HepG2 (cell line): Measurements from ENCODE around the gene TRIM62. TPM values are rescaled to one million over a fixed set of nuclear protein-coding genes. Genes with fewer than 3 reads are reported as not detected.

Source experiments
- HNF1A ChIP-seq, 2 experiments: sonication (generic) in 1 of 2; formaldehyde crosslinking in 1 of 2; IDR thresholded peaks; 2 replicates each; pipeline versions ENCODE4 v1.4.0 to v1.6.1; 2016 to 2020; ENCODE audit warnings: borderline replicate concordance in 1 of 2, low read depth in 1 of 2, mild to moderate bottlenecking in 1 of 2, missing genetic modification reagents in 1 of 2
- KDM4B ChIP-seq: sonication (generic); formaldehyde crosslinking; IDR thresholded peaks from 2 replicates; pipeline ENCODE4 v1.4.0; 2020; ENCODE audit warnings: missing genetic modification reagents
- KDM5B ChIP-seq: sonication (generic); formaldehyde crosslinking; IDR thresholded peaks from 2 replicates; pipeline ENCODE4 v1.4.0; 2020; ENCODE audit warnings: missing genetic modification reagents, mild to moderate bottlenecking, borderline replicate concordance
- MED13 ChIP-seq: sonication (generic); formaldehyde crosslinking; IDR thresholded peaks from 2 replicates; pipeline ENCODE4 v1.5.0; 2020; ENCODE audit warnings: missing genetic modification reagents
- MTA3 ChIP-seq: sonication (generic); formaldehyde crosslinking; IDR thresholded peaks from 2 replicates; pipeline ENCODE4 v1.4.0; 2020; ENCODE audit warnings: missing genetic modification reagents
- POLR2AphosphoS2 ChIP-seq: IDR thresholded peaks from 2 replicates; pipeline ENCODE4 v1.6.1; 2011; ENCODE audit warnings: low read depth, low read length, improper control_type of control experiment
- REST ChIP-seq, 2 experiments: IDR thresholded peaks; 2 replicates each; pipeline ENCODE4 v1.6.1; 2011 to 2012; ENCODE audit warnings: low read length in 2 of 2, borderline replicate concordance in 1 of 2, low read depth in 1 of 2, mild to moderate bottlenecking in 1 of 2, moderate library complexity in 1 of 2
- SIN3B ChIP-seq: fragments of 150-350 bp; IDR thresholded peaks from 2 replicates; pipeline ENCODE4 v1.6.1; 2014; ENCODE audit warnings: low read length
- TCF7L2 ChIP-seq: IDR thresholded peaks from 2 replicates; pipeline ENCODE4 v1.6.1; 2011; ENCODE audit warnings: mild to moderate bottlenecking, low read depth, low read length, moderate library complexity
- TP53 ChIP-seq: sonication (generic); formaldehyde crosslinking; conservative IDR thresholded peaks from 2 replicates; pipeline ENCODE4 v1.4.0; 2020; ENCODE audit warnings: missing genetic modification reagents
- ZNF124 ChIP-seq: sonication (generic); formaldehyde crosslinking; IDR thresholded peaks from 2 replicates; pipeline ENCODE4 v1.4.0; 2020; ENCODE audit warnings: missing genetic modification reagents
- ZNF598 ChIP-seq: sonication (generic); formaldehyde crosslinking; IDR thresholded peaks from 2 replicates; pipeline ENCODE4 v1.5.1; 2020; ENCODE audit warnings: mild to moderate bottlenecking, missing genetic modification reagents, borderline replicate concordance
- ZNF607 ChIP-seq: sonication (generic); formaldehyde crosslinking; IDR thresholded peaks from 2 replicates; pipeline ENCODE4 v1.5.1; 2020; ENCODE audit warnings: missing genetic modification reagents, mild to moderate bottlenecking, borderline replicate concordance
- ZSCAN30 ChIP-seq: sonication (generic); formaldehyde crosslinking; IDR thresholded peaks from 2 replicates; pipeline ENCODE4 v1.5.0; 2020; ENCODE audit warnings: mild to moderate bottlenecking, missing genetic modification reagents
- polyA plus RNA-seq, 8 experiments: library from polyadenylated mRNA; depleted of rRNA in 3 of 8; stranded (reverse) in 7 of 8; unstranded in 1 of 8; fragments of >200 nt; fragmentation: Illumina TruSeq in 4 of 8; extraction: Trizol in 4 of 8; gene quantifications; 2 replicates each; pipeline versions ENCODE4 v1.2.1 to v1.2.3, GENCODE V29; 2011 to 2016; ENCODE audit warnings: low read depth in 4 of 8, missing spikeins in 1 of 8, mixed read lengths in 1 of 8; ENCODE audit not compliant: insufficient read depth in 1 of 8
- total RNA-seq, 5 experiments: library from RNA; depleted of rRNA; stranded (reverse); fragments of >200 nt; fragmentation: Illumina TruSeq; extraction: Trizol; gene quantifications; 2 replicates each; pipeline ENCODE4 v1.2.3, GENCODE V29; 2016; ENCODE audit warnings: low read depth in 1 of 5
- TF ChIP-seq, protein P1 (sequence below): sonication (generic); formaldehyde crosslinking; IDR thresholded peaks from 2 replicates; pipeline ENCODE4 v1.4.0; 2020; ENCODE audit warnings: missing genetic modification reagents

TRIM62 gene
- total and polyA plus RNA-seq, 2 of the 13 experiments (the other 11 are each of a cell fraction or from before 2014, with no cell fraction given): 0.53 to 0.57 TPM

GRCh38 chr1:33127001-33127823 is 54.6 kb downstream of the TRIM62 start (continued):
- TF ChIP-seq KDM5B: peak; percentile 80; the same call in 1 of the 2 replicates
- TF ChIP-seq ZNF607 (CRISPR knock-in tag): peak; percentile 92; the same call in 1 of the 2 replicates
- TF ChIP-seq ZSCAN30 (CRISPR knock-in tag): 0 out of 2 replicates have a peak, but pooled peaks have one; percentile 31
- peak in 1 of 2 experiments; percentile 32; a peak in 1 of 4 replicates for TF ChIP-seq REST (IDR thresholded peaks at IDR 0.05; ENCODE audit: borderline replicate concordance in 1 of 2, low read depth in 1 of 2, low read length in 2 of 2)
- TF ChIP-seq POLR2AphosphoS2: no peak
- 0 out of 2 replicates have a peak, but pooled peaks have one; percentile 22 for TF ChIP-seq TP53 (CRISPR knock-in tag)
- TF ChIP-seq, protein P1, sequence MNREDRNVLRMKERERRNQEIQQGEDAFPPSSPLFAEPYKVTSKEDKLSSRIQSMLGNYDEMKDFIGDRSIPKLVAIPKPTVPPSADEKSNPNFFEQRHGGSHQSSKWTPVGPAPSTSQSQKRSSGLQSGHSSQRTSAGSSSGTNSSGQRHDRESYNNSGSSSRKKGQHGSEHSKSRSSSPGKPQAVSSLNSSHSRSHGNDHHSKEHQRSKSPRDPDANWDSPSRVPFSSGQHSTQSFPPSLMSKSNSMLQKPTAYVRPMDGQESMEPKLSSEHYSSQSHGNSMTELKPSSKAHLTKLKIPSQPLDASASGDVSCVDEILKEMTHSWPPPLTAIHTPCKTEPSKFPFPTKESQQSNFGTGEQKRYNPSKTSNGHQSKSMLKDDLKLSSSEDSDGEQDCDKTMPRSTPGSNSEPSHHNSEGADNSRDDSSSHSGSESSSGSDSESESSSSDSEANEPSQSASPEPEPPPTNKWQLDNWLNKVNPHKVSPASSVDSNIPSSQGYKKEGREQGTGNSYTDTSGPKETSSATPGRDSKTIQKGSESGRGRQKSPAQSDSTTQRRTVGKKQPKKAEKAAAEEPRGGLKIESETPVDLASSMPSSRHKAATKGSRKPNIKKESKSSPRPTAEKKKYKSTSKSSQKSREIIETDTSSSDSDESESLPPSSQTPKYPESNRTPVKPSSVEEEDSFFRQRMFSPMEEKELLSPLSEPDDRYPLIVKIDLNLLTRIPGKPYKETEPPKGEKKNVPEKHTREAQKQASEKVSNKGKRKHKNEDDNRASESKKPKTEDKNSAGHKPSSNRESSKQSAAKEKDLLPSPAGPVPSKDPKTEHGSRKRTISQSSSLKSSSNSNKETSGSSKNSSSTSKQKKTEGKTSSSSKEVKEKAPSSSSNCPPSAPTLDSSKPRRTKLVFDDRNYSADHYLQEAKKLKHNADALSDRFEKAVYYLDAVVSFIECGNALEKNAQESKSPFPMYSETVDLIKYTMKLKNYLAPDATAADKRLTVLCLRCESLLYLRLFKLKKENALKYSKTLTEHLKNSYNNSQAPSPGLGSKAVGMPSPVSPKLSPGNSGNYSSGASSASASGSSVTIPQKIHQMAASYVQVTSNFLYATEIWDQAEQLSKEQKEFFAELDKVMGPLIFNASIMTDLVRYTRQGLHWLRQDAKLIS: no peak; the same call in 1 of the 2 replicates
- TF ChIP-seq ZNF124 (CRISPR knock-in tag): peak; percentile 55; the same call in 1 of the 2 replicates
- no peak for TF ChIP-seq TCF7L2
- 0 out of 2 replicates have a peak, but pooled peaks have one; percentile 71 for TF ChIP-seq MED13 (CRISPR knock-in tag)
- peak; percentile 47; the same call in 1 of the 2 replicates for TF ChIP-seq KDM4B (CRISPR knock-in tag)
- 0 out of 2 replicates have a peak, but pooled peaks have one; percentile 49 for TF ChIP-seq HNF1A (IDR thresholded peaks at IDR 0.05; ENCODE audit: low read depth)
- TF ChIP-seq HNF1A (CRISPR knock-in tag; IDR thresholded peaks at IDR 0.05; ENCODE audit: borderline replicate concordance): peak; percentile 82; the same call in 1 of the 2 replicates
- TF ChIP-seq ZNF598: 0 out of 2 replicates have a peak, but pooled peaks have one; percentile 12
- TF ChIP-seq MTA3 (CRISPR knock-in tag): no peak
- peak; percentile 75; the same call in 1 of the 2 replicates for TF ChIP-seq SIN3B
